ENCODE results near the gene TMEM156.
"Not testable (repeated sequence)": the region's sequence is repeated elsewhere in the genome, so short reads cannot be mapped to it uniquely, and the experiment has no call there.

Gene TMEM156

DNA sequence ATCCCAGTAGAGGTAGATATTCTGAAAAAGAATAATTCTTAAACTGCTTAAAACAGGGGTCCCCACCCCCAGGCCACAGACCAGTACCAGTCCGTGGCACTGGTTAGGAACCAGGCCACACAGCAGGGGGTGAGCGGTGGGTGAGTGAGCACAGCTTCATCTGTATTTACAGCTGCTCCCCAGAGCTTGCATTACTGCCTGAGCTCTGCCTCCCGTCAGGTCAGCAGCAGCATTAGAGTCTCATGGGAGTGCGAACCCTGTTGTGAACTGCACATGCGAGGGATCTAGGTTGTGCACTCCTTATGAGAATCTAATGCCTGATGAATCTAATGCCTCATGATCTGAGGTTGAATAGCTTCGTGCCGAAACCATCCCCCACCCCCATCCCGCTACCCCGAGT, 87.8 kb downstream of the TMEM156 start:
- TF ChIP-seq, protein P1, sequence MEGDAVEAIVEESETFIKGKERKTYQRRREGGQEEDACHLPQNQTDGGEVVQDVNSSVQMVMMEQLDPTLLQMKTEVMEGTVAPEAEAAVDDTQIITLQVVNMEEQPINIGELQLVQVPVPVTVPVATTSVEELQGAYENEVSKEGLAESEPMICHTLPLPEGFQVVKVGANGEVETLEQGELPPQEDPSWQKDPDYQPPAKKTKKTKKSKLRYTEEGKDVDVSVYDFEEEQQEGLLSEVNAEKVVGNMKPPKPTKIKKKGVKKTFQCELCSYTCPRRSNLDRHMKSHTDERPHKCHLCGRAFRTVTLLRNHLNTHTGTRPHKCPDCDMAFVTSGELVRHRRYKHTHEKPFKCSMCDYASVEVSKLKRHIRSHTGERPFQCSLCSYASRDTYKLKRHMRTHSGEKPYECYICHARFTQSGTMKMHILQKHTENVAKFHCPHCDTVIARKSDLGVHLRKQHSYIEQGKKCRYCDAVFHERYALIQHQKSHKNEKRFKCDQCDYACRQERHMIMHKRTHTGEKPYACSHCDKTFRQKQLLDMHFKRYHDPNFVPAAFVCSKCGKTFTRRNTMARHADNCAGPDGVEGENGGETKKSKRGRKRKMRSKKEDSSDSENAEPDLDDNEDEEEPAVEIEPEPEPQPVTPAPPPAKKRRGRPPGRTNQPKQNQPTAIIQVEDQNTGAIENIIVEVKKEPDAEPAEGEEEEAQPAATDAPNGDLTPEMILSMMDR (IDR thresholded peaks at IDR 0.05; ENCODE audit: low read depth, low read length), result no peak
- no peak for DNase-seq (ENCODE audit: low read depth in 2 of 2)
- no peak overlapping the region for H3K4me3 ChIP-seq (replicated peaks in 1 of 2; ENCODE audit: low read depth in 2 of 2, low read length in 2 of 2)

DNA sequence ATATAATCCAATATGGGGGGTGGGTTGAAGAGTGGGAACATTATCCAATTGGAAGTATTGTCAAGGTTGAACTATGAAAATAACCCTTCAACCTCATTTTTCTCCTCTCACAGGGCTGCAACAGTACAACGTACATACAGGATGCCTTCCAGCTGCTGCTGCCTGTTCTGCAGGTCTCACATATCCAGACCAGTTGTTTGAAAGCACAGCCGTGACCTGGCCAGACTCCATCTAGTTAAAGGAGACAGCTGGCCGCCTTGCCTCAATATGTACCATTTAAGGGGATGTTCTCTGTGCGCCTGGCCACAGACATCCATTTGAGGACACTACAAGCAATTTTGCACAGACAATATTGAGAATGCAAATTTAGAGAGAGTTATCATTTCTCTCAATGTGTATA, 88.9 kb downstream of the TMEM156 start:
- peak in 1 of 2 donors; percentile 64 for DNase-seq (ENCODE audit: low read depth in 2 of 2)
- TF ChIP-seq, protein P1 (IDR thresholded peaks at IDR 0.05; ENCODE audit: low read depth, low read length), result no peak
- H3K4me3 ChIP-seq (replicated peaks in 1 of 2; ENCODE audit: low read depth in 2 of 2, low read length in 2 of 2), result no peak overlapping the region

DNA sequence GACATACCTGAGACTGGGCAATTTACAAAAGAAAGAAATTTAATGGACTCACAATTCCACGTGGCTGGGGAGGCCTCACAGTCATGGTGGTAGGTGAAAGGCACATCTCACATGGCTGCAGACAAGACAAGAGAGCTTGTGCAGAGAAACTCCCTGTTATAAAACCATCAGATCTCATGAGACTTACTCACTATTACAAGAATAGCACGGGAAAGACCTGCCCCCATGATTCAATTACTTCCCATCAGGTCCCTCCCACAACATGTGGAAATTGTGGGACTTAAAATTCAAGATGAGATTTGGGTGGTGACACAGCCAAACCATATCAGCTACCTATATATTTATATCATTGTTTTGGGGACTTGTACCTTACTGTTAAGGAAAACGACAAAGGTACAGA, 90.3 kb downstream of the TMEM156 start:
- not testable (repeated sequence) for H3K4me3 ChIP-seq (replicated peaks in 1 of 2; ENCODE audit: low read depth in 2 of 2, low read length in 2 of 2)
- DNase-seq (ENCODE audit: low read depth in 2 of 2), result peak; percentile 39 to 78

DNA sequence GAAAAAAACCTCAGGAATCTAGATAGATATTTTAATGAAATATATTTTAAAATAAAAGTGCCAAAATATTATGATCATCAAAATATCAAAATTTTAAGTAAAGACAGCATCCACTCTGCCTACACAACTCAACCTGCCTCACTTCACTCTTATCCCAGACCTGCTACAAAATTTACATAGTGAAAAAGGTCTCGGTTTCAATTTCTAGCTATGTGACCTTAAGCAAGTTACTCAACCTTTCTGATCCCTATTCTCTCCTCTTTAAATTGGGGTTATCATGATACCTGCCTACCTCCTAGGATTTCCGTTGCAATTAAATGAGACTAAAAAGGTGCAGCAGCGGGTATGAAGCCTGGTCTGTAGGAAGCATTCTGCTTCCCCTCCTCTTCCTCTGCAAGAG, 91.7 kb downstream of the TMEM156 start:
- DNase-seq (ENCODE audit: low read depth in 2 of 2), result no peak
- no peak overlapping the region for H3K4me3 ChIP-seq (replicated peaks in 1 of 2; ENCODE audit: low read depth in 2 of 2, low read length in 2 of 2)

DNA sequence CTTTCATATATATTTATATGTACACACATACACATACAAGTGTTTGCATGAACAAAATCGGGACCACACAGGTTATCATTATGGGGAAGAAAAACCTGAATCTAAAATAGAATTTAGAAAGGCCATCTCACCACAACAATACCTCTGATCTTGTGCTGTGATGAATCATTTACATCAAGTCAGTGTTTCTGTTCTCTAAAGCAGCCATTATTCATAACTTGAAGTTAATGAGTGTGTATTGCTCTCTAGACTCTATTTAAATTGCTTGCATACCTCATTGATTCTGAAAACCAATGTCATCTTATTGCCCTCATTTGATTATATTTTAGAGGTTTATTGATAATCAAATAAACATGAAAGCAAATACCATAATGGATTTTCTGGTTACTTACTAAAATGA, 93.0 kb downstream of the TMEM156 start:
- no peak for DNase-seq (ENCODE audit: low read depth in 2 of 2)
- H3K4me3 ChIP-seq (replicated peaks in 1 of 2; ENCODE audit: low read depth in 2 of 2, low read length in 2 of 2), result no peak overlapping the region
- TF ChIP-seq, protein P1 (IDR thresholded peaks at IDR 0.05; ENCODE audit: low read depth, low read length), result no peak

More for the DNA sequence above, 91.7 kb downstream of the TMEM156 start:
- TF ChIP-seq, protein P1 (IDR thresholded peaks at IDR 0.05; ENCODE audit: low read depth, low read length), result no peak

DNA sequence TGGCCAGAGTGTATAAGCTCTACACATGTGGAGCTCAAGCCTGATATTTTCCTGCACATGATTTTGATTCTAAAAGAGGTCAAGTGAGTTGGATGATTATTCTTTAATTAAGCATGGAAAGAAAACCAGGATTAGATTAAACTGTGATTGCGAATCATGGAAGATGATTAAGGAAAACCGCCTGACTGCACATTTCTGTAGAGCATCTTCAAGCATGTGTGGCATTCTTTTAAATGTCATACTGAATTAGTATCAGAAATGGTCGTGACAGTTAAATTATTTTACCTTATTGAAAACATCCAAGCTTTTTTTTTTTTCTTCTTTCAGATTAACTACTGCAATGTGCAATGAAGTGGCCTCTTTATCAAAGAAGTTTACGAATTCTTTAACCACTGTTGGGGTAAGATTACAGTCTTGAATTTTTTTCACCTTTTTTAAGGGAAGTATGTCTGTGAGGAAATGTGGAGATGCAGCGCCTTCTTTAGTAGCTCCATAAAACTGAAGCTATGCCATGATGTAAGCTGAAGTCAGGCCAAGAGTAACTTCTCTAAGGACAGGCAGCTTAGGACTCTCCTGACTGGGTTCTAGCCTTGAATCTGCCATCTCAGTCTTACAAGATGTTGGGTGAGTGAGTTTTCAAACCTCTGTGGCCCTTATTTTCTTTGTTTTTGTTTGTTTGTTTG, 96.7 kb downstream of the TMEM156 start:
- no peak overlapping the region for H3K4me3 ChIP-seq (replicated peaks in 1 of 2; ENCODE audit: low read depth in 2 of 2, low read length in 2 of 2)
- TF ChIP-seq, protein P1 (IDR thresholded peaks at IDR 0.05; ENCODE audit: low read depth, low read length), result no peak
- DNase-seq (ENCODE audit: low read depth in 2 of 2), result no peak

DNA sequence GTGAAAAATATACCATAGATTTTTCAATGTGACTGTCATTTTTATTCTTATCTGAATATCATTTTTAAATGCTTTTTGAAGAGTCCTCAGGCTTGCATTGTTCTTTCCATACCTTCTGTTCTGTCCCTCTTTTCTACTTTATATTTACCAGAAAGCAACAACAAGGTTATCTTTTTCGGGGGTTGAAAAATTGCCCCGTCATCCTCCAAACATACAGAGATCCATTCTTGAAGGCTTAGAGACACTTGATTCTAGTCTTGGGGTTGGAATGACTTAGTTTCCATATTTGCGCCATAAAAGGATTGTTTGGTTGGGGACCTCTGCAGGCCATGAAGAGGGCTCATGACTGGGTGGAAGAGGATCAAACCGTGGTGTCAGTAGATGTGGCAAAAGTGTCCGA, 101.1 kb downstream of the TMEM156 start:
- TF ChIP-seq, protein P1 (IDR thresholded peaks at IDR 0.05; ENCODE audit: low read depth, low read length), result no peak
- H3K4me3 ChIP-seq (replicated peaks in 1 of 2; ENCODE audit: low read depth in 2 of 2, low read length in 2 of 2), result no peak overlapping the region
- DNase-seq (ENCODE audit: low read depth in 2 of 2), result no peak
